Effector memory CD4-positive, alpha-beta T cell (primary cell): ENCODE data around the gene TBX21.

Source experiments
- DNase-seq, 3 donors: peaks; one replicate each; pipeline ENCODE4 v3.0.0-alpha.2; 2020
- H3K27ac ChIP-seq: 2 replicates; pipeline ENCODE4 v1.7.0; 2013; ENCODE audit warnings: mild to moderate bottlenecking, low read length, moderate library complexity; ENCODE audit not compliant: insufficient read depth, poor library complexity, severe bottlenecking
- H3K27me3 ChIP-seq: replicated peaks from 2 replicates; pipeline ENCODE4 v1.7.0; 2013; ENCODE audit warnings: mild to moderate bottlenecking, low read length; ENCODE audit not compliant: insufficient read depth, control insufficient read depth, poor library complexity, severe bottlenecking
- H3K36me3 ChIP-seq: 2 replicates; pipeline ENCODE4 v1.7.0; 2013; ENCODE audit warnings: mild to moderate bottlenecking, low read length, moderate library complexity; ENCODE audit not compliant: control insufficient read depth, insufficient read depth
- H3K4me1 ChIP-seq: 2 replicates; pipeline ENCODE4 v1.7.0; 2013; ENCODE audit warnings: low read length, mild to moderate bottlenecking; ENCODE audit not compliant: control insufficient read depth, insufficient read depth, poor library complexity, severe bottlenecking
- H3K4me3 ChIP-seq: 2 replicates; pipeline ENCODE4 v1.7.0; 2013; ENCODE audit warnings: low read length, low read depth, mild to moderate bottlenecking; ENCODE audit not compliant: insufficient read depth, poor library complexity, severe bottlenecking
- H3K9me3 ChIP-seq: 2 replicates; pipeline ENCODE4 v1.7.0; 2013; ENCODE audit warnings: mild to moderate bottlenecking, low read length, moderate library complexity; ENCODE audit not compliant: control insufficient read depth
- total RNA-seq, 3 donors: gene quantifications; one replicate each; lab custom pipeline; 2026; lab: John Stamatoyannopoulos, UW

Gene TBX21
- total RNA-seq = 68.6 to 87.3 (median 69.9) reads per million in 3 donors

- Histone ChIP-seq H3K27ac (peak within 1 kb of the TSS; percentile 60), H3K27me3 (no peaks in the 10 kb centered on the region), H3K9me3 (no peaks in the 10 kb centered on the region), H3K36me3 (no peaks in the 10 kb centered on the region), H3K4me3 (peak within 1 kb of the TSS; percentile 60), H3K4me1 (peaks cover 10% of the 10 kb centered on the region)
- peak; percentile 82 to 85 (median 85) for DNase-seq
Observed at GRCh38 chr17:47733047-47733673, at the start of gene TBX21. Gene TBX21 (plus strand): TSS chr17:47733236. CDS start chr17:47733455, 219 bp downstream.

DNA sequence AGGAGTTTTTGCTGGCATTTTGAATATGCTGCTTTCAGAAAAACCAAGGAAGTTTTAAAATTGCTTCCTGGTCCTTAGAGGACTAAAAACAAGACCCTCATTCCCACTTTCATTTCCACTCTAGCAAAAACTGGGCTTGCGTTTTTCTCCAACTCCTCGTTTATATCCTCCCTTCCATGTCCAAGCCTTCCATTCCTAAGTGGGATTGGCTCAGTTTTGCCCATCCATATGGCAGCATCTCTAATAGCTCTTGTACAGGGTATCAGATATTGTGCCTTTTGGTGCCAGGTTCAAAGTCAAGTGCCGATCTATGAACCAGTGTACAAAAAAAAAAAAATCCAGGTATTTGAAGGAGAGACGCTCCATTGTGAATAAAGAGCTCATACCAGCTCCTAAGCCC lies 49.0 kb upstream of the TBX21 start:
- no peak overlapping the region for H3K27ac ChIP-seq

GRCh38 chr17:47684535-47685193 lies 48.4 kb upstream of the TBX21 start:
- H3K9me3 ChIP-seq = no peaks in the 10 kb centered on the region
- H3K4me3 ChIP-seq = no peak overlapping the region
- no peak for DNase-seq
- H3K27me3 ChIP-seq = no peaks in the 10 kb centered on the region
- H3K36me3 ChIP-seq = peaks cover 43% of the 10 kb centered on the region
- no peak overlapping the region for H3K27ac ChIP-seq
- H3K4me1 ChIP-seq = no peaks in the 10 kb centered on the region

More for the DNA sequence above, 49.0 kb upstream of the TBX21 start:
- H3K36me3 ChIP-seq = peaks cover 50% of the 10 kb centered on the region
- H3K4me3 ChIP-seq = no peak overlapping the region
- no peaks in the 10 kb centered on the region for H3K4me1 ChIP-seq
- no peaks in the 10 kb centered on the region for H3K27me3 ChIP-seq
- no peak for DNase-seq
- no peaks in the 10 kb centered on the region for H3K9me3 ChIP-seq

DNA sequence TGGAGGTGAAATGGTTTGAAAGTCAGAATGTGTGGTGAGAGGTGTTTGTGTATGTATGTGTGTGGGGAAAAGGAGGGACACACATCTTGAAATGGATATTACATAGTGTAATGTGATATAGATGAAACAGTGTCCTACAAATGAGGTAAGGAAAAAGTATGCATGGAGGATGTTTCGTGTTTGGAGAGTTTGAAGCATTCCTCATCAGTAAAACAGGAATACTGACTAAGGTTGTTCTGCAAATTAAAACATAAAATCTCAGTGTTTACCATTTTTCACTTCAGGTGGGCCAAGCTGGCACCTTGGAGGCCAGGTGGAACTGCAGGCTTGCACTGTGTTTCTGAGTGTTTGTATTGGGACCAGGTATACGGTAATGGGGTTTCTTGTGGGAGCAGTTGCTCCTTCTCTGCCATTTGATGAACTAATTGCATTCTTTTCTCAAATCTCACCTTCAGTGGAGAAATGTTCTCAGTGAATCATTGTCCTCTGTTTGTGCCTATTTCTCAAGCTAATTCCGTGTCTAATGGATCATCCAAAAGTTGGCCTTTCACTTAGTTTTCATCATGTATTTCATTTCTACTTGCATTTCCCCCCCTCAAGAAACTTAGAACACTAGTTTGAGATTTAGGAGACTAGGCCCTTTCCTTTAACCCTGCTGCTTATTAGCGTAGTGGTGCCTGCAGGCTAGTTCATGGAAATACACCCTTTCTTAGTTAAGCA lies 47.3 kb upstream of the TBX21 start:
- H3K4me3 ChIP-seq = no peak overlapping the region
- H3K36me3 ChIP-seq = peaks cover 33% of the 10 kb centered on the region
- no peaks in the 10 kb centered on the region for H3K27me3 ChIP-seq
- no peaks in the 10 kb centered on the region for H3K4me1 ChIP-seq
- DNase-seq = no peak
- no peak overlapping the region for H3K27ac ChIP-seq
- H3K9me3 ChIP-seq = no peaks in the 10 kb centered on the region

GRCh38 chr17:47686276-47686635 lies 46.8 kb upstream of the TBX21 start:
- DNase-seq = no peak
- no peaks in the 10 kb centered on the region for H3K9me3 ChIP-seq
- H3K27ac ChIP-seq = no peak overlapping the region
- H3K36me3 ChIP-seq = peaks cover 30% of the 10 kb centered on the region
- no peaks in the 10 kb centered on the region for H3K4me1 ChIP-seq
- H3K4me3 ChIP-seq = no peak overlapping the region
- no peaks in the 10 kb centered on the region for H3K27me3 ChIP-seq

DNA sequence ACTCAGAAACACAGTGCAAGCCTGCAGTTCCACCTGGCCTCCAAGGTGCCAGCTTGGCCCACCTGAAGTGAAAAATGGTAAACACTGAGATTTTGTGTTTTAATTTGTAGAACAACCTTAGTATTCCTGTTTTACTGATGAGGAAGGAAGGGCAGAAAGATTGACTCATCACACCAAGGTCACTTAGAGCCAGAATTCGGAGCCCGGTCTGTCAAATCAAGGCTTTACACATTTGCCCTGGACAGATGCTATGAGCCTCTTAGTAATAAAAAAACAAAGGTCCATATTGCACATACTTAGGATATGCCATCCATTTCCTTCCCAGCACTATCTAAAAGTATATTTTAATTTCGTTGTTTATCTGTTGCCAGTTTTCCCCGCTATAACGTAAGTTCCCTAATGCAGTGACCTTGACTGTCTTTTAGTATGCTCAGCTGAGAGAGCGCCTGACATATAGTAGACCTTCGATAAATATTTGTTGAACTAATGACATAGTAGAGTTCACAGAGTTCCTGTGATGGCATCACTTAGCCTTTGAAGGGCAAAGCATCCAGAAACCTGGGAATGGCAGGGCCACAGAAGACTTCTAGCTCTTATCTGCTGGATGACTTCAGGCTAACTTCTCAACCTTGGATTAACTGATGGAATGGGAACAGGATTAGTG lies 46.2 kb upstream of the TBX21 start:
- Histone ChIP-seq H3K27ac (no peak overlapping the region), H3K4me1 (no peaks in the 10 kb centered on the region), H3K36me3 (peaks cover 28% of the 10 kb centered on the region), H3K27me3 (no peaks in the 10 kb centered on the region), H3K4me3 (no peak overlapping the region), H3K9me3 (no peaks in the 10 kb centered on the region)
- no peak for DNase-seq

DNA sequence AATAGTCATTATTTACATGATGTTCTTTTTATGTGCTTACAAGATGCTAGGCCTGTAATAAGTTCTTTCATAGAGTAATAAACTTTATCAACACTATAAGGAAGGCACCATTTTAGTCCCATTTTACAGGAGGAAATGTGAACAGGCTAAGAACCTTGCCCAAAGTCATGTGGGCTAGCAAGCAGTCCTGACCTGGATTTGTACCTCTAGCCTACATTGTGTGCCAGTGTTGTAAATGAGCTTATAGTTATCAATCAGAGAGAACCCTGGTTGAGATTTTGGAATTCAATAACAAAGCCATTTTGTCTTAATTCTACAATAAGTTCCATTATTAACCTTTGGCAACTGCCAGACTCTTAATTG lies 45.7 kb upstream of the TBX21 start:
- no peak overlapping the region for H3K4me3 ChIP-seq
- no peaks in the 10 kb centered on the region for H3K27me3 ChIP-seq
- H3K9me3 ChIP-seq = no peaks in the 10 kb centered on the region
- peaks cover 22% of the 10 kb centered on the region for H3K36me3 ChIP-seq
- no peak for DNase-seq
- H3K27ac ChIP-seq = no peak overlapping the region
- H3K4me1 ChIP-seq = no peaks in the 10 kb centered on the region

- no peak overlapping the region for H3K4me3 ChIP-seq
- no peaks in the 10 kb centered on the region for H3K9me3 ChIP-seq
- no peaks in the 10 kb centered on the region for H3K27me3 ChIP-seq
- DNase-seq = no peak
- peaks cover 4% of the 10 kb centered on the region for H3K4me1 ChIP-seq
- H3K36me3 ChIP-seq = peaks cover 18% of the 10 kb centered on the region
- no peak overlapping the region for H3K27ac ChIP-seq
Observed at GRCh38 chr17:47687748-47688147, 45.3 kb upstream of the TBX21 start.

DNA sequence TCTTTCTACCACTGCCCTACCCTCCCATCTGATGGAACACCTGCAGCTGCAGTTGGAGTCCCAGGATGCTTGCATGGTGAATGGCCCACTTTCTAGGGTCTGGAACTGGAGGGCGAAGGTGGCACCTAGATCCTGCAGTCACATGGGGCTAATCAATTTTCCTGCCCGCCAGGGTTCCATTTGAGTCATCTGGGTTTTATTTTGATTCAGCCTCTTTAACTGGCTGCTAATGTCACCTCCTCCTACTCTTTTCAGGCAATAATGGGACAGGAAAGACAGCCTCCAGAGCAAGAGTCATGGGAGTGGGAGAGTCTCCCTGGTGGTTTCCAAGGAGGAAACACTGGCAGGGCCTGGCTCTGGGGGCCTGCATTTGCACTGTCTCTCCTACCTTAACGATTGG lies 42.9 kb upstream of the TBX21 start:
- Histone ChIP-seq H3K4me3 (no peak overlapping the region), H3K36me3 (peaks cover under 1% of the 10 kb centered on the region), H3K9me3 (no peaks in the 10 kb centered on the region), H3K27ac (no peak overlapping the region), H3K27me3 (no peaks in the 10 kb centered on the region), H3K4me1 (peaks cover 10% of the 10 kb centered on the region)
- DNase-seq = no peak
